HEK293T (cell line): Measurements from ENCODE around the gene MRAS.

Experiments
- BHLHE40 ChIP-seq: fragments of 450-650 bp; IDR thresholded peaks from 2 replicates; pipeline ENCODE4 v1.6.1; 2016; ENCODE audit warnings: mild to moderate bottlenecking, moderate library complexity, borderline replicate concordance
- CTBP1 ChIP-seq: fragments of 450-650 bp; IDR thresholded peaks from 2 replicates; pipeline ENCODE4 v1.6.1; 2016; ENCODE audit warnings: borderline replicate concordance
- FOXK2 ChIP-seq: fragments of 450-650 bp; IDR thresholded peaks from 2 replicates; pipeline ENCODE4 v1.6.1; 2016; ENCODE audit warnings: mild to moderate bottlenecking
- FOXM1 ChIP-seq: fragments of 450-650 bp; IDR thresholded peaks from 2 replicates; pipeline ENCODE4 v1.6.1; 2017; ENCODE audit warnings: mild to moderate bottlenecking, borderline replicate concordance
- HDGF ChIP-seq: fragments of 450-650 bp; IDR thresholded peaks from 2 replicates; pipeline ENCODE4 v1.6.1; 2017; ENCODE audit warnings: antibody characterized with exemption, borderline replicate concordance
- SP1 ChIP-seq: fragments of 450-650 bp; IDR thresholded peaks from 2 replicates; pipeline ENCODE4 v1.6.1; 2017
- SUZ12 ChIP-seq: fragments of 450-650 bp; IDR thresholded peaks from 2 replicates; pipeline ENCODE4 v1.6.1; 2016; ENCODE audit warnings: mild to moderate bottlenecking
- TARDBP ChIP-seq: fragments of 450-650 bp; IDR thresholded peaks from 2 replicates; pipeline ENCODE4 v1.6.1; 2016
- ZNF384 ChIP-seq: fragments of 450-650 bp; IDR thresholded peaks from 2 replicates; pipeline ENCODE4 v1.6.1; 2016
- TF ChIP-seq, protein P1 (sequence below): fragments of 450-650 bp; IDR thresholded peaks from 2 replicates; pipeline ENCODE4 v1.6.1; 2016

DNA sequence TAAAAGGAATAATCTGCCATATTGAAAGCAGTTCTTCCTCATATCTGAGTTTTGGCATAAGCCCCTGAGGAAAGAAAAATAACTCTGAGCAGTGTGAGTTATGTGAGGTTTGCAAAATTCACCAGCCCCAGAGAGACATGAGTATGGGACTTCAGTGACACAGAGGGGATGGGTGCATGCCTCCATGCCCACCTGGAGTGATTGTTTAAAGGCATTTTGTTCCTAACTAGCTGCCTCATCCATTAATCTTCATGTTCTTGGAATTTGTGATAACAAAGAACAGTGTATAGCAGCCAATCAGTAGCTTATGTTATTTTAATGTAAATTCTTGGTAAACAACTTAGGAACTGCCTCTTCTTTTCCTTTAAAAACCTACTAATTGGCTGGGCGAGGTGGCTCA is 74.9 kb downstream of the MRAS start:
- TF ChIP-seq, protein P1, sequence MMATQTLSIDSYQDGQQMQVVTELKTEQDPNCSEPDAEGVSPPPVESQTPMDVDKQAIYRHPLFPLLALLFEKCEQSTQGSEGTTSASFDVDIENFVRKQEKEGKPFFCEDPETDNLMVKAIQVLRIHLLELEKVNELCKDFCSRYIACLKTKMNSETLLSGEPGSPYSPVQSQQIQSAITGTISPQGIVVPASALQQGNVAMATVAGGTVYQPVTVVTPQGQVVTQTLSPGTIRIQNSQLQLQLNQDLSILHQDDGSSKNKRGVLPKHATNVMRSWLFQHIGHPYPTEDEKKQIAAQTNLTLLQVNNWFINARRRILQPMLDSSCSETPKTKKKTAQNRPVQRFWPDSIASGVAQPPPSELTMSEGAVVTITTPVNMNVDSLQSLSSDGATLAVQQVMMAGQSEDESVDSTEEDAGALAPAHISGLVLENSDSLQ: no peak
- TF ChIP-seq BHLHE40 (no peak), FOXM1 (no peak), SP1 (no peak), TARDBP (no peak), HDGF (no peak), CTBP1 (no peak), SUZ12 (no peak), FOXK2 (no peak), ZNF384 (no peak)
